ENCODE measurements around the gene IL4R. TPM values are rescaled to one million over a fixed set of nuclear protein-coding genes. Genes with fewer than 3 reads are reported as not detected.

IL4R gene
- total RNA-seq, 1 experiment from 2014 or later, result 29.6 TPM

- no peaks in the 10 kb centered on the region for H3K27me3 ChIP-seq (ENCODE audit: insufficient read depth, low read length)
- intact Hi-C loops (cut with micrococcal nuclease), result loop anchor here (5.0 kb wide), 1 partner anchor 51 kb away; no protein-coding TSS in a partner anchor
Measured at GRCh38 chr16:27265982-27266381, 47.8 kb upstream of the IL4R start.

More at GRCh38 chr16:27265982-27266381, 47.8 kb upstream of the IL4R start:
- no peaks in the 10 kb centered on the region for H3K9me2 ChIP-seq (ENCODE audit: insufficient read depth)
- ATAC-seq (no peak), DNase-seq (ENCODE audit: low read depth, low spot score) (no peak)
- no peak overlapping the region for H3K9ac ChIP-seq (ENCODE audit: low read length)
- ChIA-PET POLR2A (no interaction called here), CTCF (no interaction called here), RAD21 (ENCODE audit: low non-redundant PET in 1 of 2, low total read pairs in 2 of 2, uncharacterized antibody in 2 of 2, unreplicated experiment in 2 of 2) (no interaction called here)
- no peak for TF ChIP-seq EGR1 (IDR thresholded peaks at IDR 0.05; ENCODE audit: low read depth)
- no peak for TF ChIP-seq CEBPB (IDR thresholded peaks at IDR 0.05; ENCODE audit: low read depth)
- TF ChIP-seq REST (IDR thresholded peaks at IDR 0.05; ENCODE audit: low read depth), result no peak
- no peak for TF ChIP-seq SRF (IDR thresholded peaks at IDR 0.05; ENCODE audit: low read depth)
- no peak for TF ChIP-seq EZH2 (IDR thresholded peaks at IDR 0.05)
- no peak for TF ChIP-seq MAX (IDR thresholded peaks at IDR 0.05)
- TF ChIP-seq ELF1 (IDR thresholded peaks at IDR 0.05; ENCODE audit: borderline replicate concordance, low read depth), result no peak
- TF ChIP-seq SP1 (IDR thresholded peaks at IDR 0.05; ENCODE audit: low read depth), result no peak
- H4K20me1 ChIP-seq (ENCODE audit: insufficient read depth), result no peaks in the 10 kb centered on the region
- no peak overlapping the region for H2AFZ ChIP-seq (ENCODE audit: low read depth, low read length, poor library complexity, severe bottlenecking)
- H3K9me3 ChIP-seq (ENCODE audit: control insufficient read depth in 1 of 2, insufficient read depth in 1 of 2, low read depth in 1 of 2, low read length in 2 of 2), result no peaks in the 10 kb centered on the region
- BruUV-seq (replicated peaks), result no TSS peak
- H3K27ac ChIP-seq (ENCODE audit: low read depth, low read length), result no peak overlapping the region
- no peak overlapping the region for H3K4me2 ChIP-seq (ENCODE audit: low read length)
- H3K79me2 ChIP-seq (ENCODE audit: insufficient read depth, low read length), result peaks cover 20% of the 10 kb centered on the region; the same call in 1 of the 2 replicates
- H3K4me1 ChIP-seq (ENCODE audit: control insufficient read depth in 1 of 2, insufficient read depth in 2 of 2, low read length in 2 of 2), result peaks cover 34 to 79% of the 10 kb centered on the region in 2 experiments
- no peak overlapping the region for H3K4me3 ChIP-seq (replicated peaks in 1 of 2; ENCODE audit: low read depth in 1 of 2, low read length in 2 of 2)
- H3K36me3 ChIP-seq (ENCODE audit: control insufficient read depth in 1 of 2, insufficient read depth in 2 of 2, low read length in 2 of 2), result no peaks in the 10 kb centered on the region
